Measurements from ENCODE around the gene PHOX2B. TPM values are rescaled to one million over a fixed set of nuclear protein-coding genes. Genes with fewer than 3 reads are reported as not detected.

PHOX2B gene
- total and polyA plus RNA-seq, 2 of the 4 experiments (the other 2 are of a cell fraction) = not detected

- intact Hi-C loops (cut with micrococcal nuclease) = no loop called here
These were observed 27.9 kb upstream of the PHOX2B start for GRCh38 chr4:41776466-41776865.

More at GRCh38 chr4:41776466-41776865, 27.9 kb upstream of the PHOX2B start:
- Histone ChIP-seq H3K9me3 (ENCODE audit: control insufficient read depth, insufficient read depth, low read length) (no peaks in the 10 kb centered on the region), H4K5ac (ENCODE audit: low read depth, low read length) (no peak overlapping the region), H3K36me3 (ENCODE audit: control insufficient read depth, insufficient read depth, low read length) (no peaks in the 10 kb centered on the region), H3K4ac (ENCODE audit: low read depth, low read length) (no peak overlapping the region), H4K20me1 (ENCODE audit: insufficient read depth, low read length) (no peaks in the 10 kb centered on the region), H3K27me3 (ENCODE audit: control insufficient read depth, insufficient read depth, low read length) (peaks cover 2% of the 10 kb centered on the region), H2BK20ac (ENCODE audit: low read depth, low read length) (no peak overlapping the region), H2AK9ac (replicated peaks; ENCODE audit: low read depth, low read length, poor library complexity) (no peak overlapping the region), H3K27ac (ENCODE audit: insufficient read depth, low read length) (no peak overlapping the region), H2BK5ac (ENCODE audit: low read depth, low read length, poor library complexity, severe bottlenecking) (no peak overlapping the region), H3K18ac (ENCODE audit: low read depth, low read length) (no peak overlapping the region), H4K91ac (ENCODE audit: insufficient read depth, low read depth, low read length) (no peak overlapping the region), H3K4me3 (ENCODE audit: insufficient read depth, low read depth, low read length) (no peak overlapping the region), H3K4me1 (ENCODE audit: control insufficient read depth, insufficient read depth, low read length) (no peaks in the 10 kb centered on the region), H3K14ac (replicated peaks; ENCODE audit: low read depth, low read length) (no peak overlapping the region), H2AK5ac (ENCODE audit: low read depth, low read length) (no peak overlapping the region), H3K9me1 (ENCODE audit: insufficient read depth, low read length) (no peaks in the 10 kb centered on the region), H3K4me2 (ENCODE audit: low read depth, low read length) (no peak overlapping the region), H3K79me1 (ENCODE audit: low read depth in 1 of 2, low read length in 2 of 2) (no peaks in the 10 kb centered on the region), H3K23ac (ENCODE audit: low read depth, low read length) (no peak overlapping the region), H4K8ac (ENCODE audit: low read depth in 2 of 2, low read length in 2 of 2) (no peak overlapping the region), H3K9ac (ENCODE audit: low read depth, low read length) (no peak overlapping the region), H3K56ac (ENCODE audit: extremely low read depth, insufficient read depth, low read length) (no peak overlapping the region), H2BK120ac (ENCODE audit: low read depth, low read length) (no peak overlapping the region), H2BK15ac (ENCODE audit: low read depth, low read length) (no peak overlapping the region), H2AFZ (replicated peaks; ENCODE audit: low read length, poor library complexity) (no peak overlapping the region)
- DNase-seq = no peak
- no CpG with 5 or more reads among the region's 3 CpGs for WGBS, 2 experiments (ENCODE audit: extremely low coverage in 2 of 2, insufficient read length in 1 of 2)
- no peak for TF ChIP-seq POLR2A (IDR thresholded peaks at IDR 0.05; ENCODE audit: low read depth, low read length)
- no peak for TF ChIP-seq MAFK (IDR thresholded peaks at IDR 0.05; ENCODE audit: low read depth, low read length)
- TF ChIP-seq RCOR1 (IDR thresholded peaks at IDR 0.05; ENCODE audit: insufficient replicate concordance, low read length) = no peak
- TF ChIP-seq MXI1 (IDR thresholded peaks at IDR 0.05; ENCODE audit: borderline replicate concordance, low read depth, low read length) = no peak
- no peak for TF ChIP-seq BHLHE40 (IDR thresholded peaks at IDR 0.05; ENCODE audit: low read depth, low read length)
- dilution Hi-C loops (cut with HindIII; ENCODE audit: low sequenced_read_pairs, unreplicated experiment) = no loop called here
- in situ Hi-C loops (cut with MboI; ENCODE audit: low sequenced_read_pairs) = no loop called here
- ChIA-PET POLR2A (ENCODE audit: unreplicated experiment) (no interaction called here), CTCF (no interaction called here)
- no peak for ATAC-seq (ENCODE audit: low read depth)
- BruUV-seq (replicated peaks) = no TSS peak

All from IMR-90 (cell line).